SK-N-SH (cell line): ENCODE data around the gene FRMD3. TPM values are rescaled to one million over a fixed set of nuclear protein-coding genes. Genes with fewer than 3 reads are reported as not detected.

Experiments
- CTCF ChIA-PET: fragments of 300-600, 350-600 bp; formaldehyde crosslinking; extraction: SDS; loops from one replicate; lab custom pipeline; 2021; lab: Yijun Ruan, JAX
- POLR2A ChIA-PET: fragments of 350-600 bp; sonication (Branson Sonifier 250); formaldehyde crosslinking; extraction: SDS; loops from one replicate; lab custom pipeline; 2020; ENCODE audit warnings: antibody characterized with exemption, inconsistent platforms; lab: Yijun Ruan, JAX
- DNase-seq: peaks from one replicate; pipeline ENCODE4 v3.0.0; 2012
- H2AFZ ChIP-seq: fragments of 200-600 bp; sonication (generic); 2 replicates; pipeline ENCODE4 v1.8.1; 2016; ENCODE audit warnings: antibody characterized with exemption, mild to moderate bottlenecking, low read depth
- H3F3A ChIP-seq: fragments of 200-600 bp; sonication (generic); replicated peaks from 2 replicates; pipeline ENCODE3; 2016; ENCODE audit warnings: antibody characterized with exemption, mild to moderate bottlenecking; ENCODE audit not compliant: insufficient read depth
- H3K27ac ChIP-seq, 2 experiments: fragments of 200-500 bp in 1 of 2; fragments of 200-600 bp in 1 of 2; sonication (Bioruptor generic) in 1 of 2; sonication (generic), shearing (Covaris generic) in 1 of 2; 2 replicates each; pipeline versions ENCODE4 v1.5.1 to v1.6.1; 2014 to 2016; ENCODE audit warnings: low read depth in 2 of 2, inconsistent platforms in 1 of 2, low read length in 1 of 2, mild to moderate bottlenecking in 1 of 2, mixed read lengths in 1 of 2
- H3K27me3 ChIP-seq: fragments of 200-600 bp; sonication (generic), shearing (Covaris generic); 2 replicates; pipeline ENCODE4 v1.6.1; 2016; ENCODE audit warnings: mixed run types; ENCODE audit not compliant: insufficient read depth
- H3K36me3 ChIP-seq, 2 experiments: fragments of 200-500 bp in 1 of 2; fragments of 200-600 bp in 1 of 2; sonication (Bioruptor generic) in 1 of 2; sonication (generic) in 1 of 2; replicated peaks in 1 of 2; 2 replicates each; pipeline versions ENCODE3 to v1.5.1; 2014 to 2016; ENCODE audit warnings: low read length in 1 of 2, mild to moderate bottlenecking in 1 of 2; ENCODE audit not compliant: insufficient read depth in 2 of 2, control insufficient read depth in 1 of 2
- H3K4me1 ChIP-seq, 2 experiments: fragments of 200-500 bp in 1 of 2; fragments of 200-600 bp in 1 of 2; sonication (Bioruptor generic) in 1 of 2; sonication (generic), shearing (Covaris generic) in 1 of 2; 2 replicates each; pipeline versions ENCODE4 v1.5.1 to v1.6.1; 2014 to 2016; ENCODE audit warnings: low read depth in 1 of 2, low read length in 1 of 2, mixed run types in 1 of 2; ENCODE audit not compliant: insufficient read depth in 2 of 2, control insufficient read depth in 1 of 2
- H3K4me2 ChIP-seq: fragments of 200-600 bp; sonication (generic), shearing (Covaris generic); 2 replicates; pipeline ENCODE4 v1.6.1; 2017; ENCODE audit warnings: mixed run types
- H3K4me3 ChIP-seq, 2 experiments: fragments of 200-500 bp in 1 of 2; fragments of 200-600 bp in 1 of 2; sonication (Bioruptor generic) in 1 of 2; sonication (generic), shearing (Covaris generic) in 1 of 2; 2 replicates each; pipeline versions ENCODE4 v1.5.1 to v1.8.1; 2014 to 2016; ENCODE audit warnings: low read depth in 2 of 2, inconsistent platforms in 1 of 2, low read length in 1 of 2, mild to moderate bottlenecking in 1 of 2, mixed read lengths in 1 of 2, moderate library complexity in 1 of 2
- H3K79me2 ChIP-seq: fragments of 200-600 bp; sonication (generic); 2 replicates; pipeline ENCODE4 v1.8.1; 2017; ENCODE audit warnings: mild to moderate bottlenecking; ENCODE audit not compliant: insufficient read depth
- H3K9ac ChIP-seq: fragments of 200-600 bp; sonication (generic); 2 replicates; pipeline ENCODE4 v1.6.1; 2017; ENCODE audit warnings: mixed run types
- H3K9me2 ChIP-seq: fragments of 200-600 bp; sonication (generic); 2 replicates; pipeline ENCODE4 v1.6.1; 2017; ENCODE audit warnings: mixed run types
- H3K9me3 ChIP-seq: fragments of 200-600 bp; sonication (generic); 2 replicates; pipeline ENCODE4 v1.6.1; 2017; ENCODE audit warnings: mixed run types, mild to moderate bottlenecking, moderate library complexity
- H4K20me1 ChIP-seq: fragments of 200-600 bp; sonication (generic); 2 replicates; pipeline ENCODE4 v1.6.1; 2017; ENCODE audit warnings: mild to moderate bottlenecking, mixed run types; ENCODE audit not compliant: insufficient read depth
- CTCF ChIP-seq: fragments of 200-600 bp; sonication (generic); IDR thresholded peaks from 2 replicates; pipeline ENCODE4 v1.6.1; 2017; ENCODE audit warnings: antibody characterized with exemption, mild to moderate bottlenecking, moderate library complexity
- ELF1 ChIP-seq: IDR thresholded peaks from 2 replicates; pipeline ENCODE4 v1.4.0; 2012
- GABPA ChIP-seq: IDR thresholded peaks from 2 replicates; pipeline ENCODE4 v1.4.0; 2012; ENCODE audit warnings: low read depth, mild to moderate bottlenecking
- IRF3 ChIP-seq: fragments of 150-350 bp; IDR thresholded peaks from 2 replicates; pipeline ENCODE4 v1.6.1; 2016; ENCODE audit warnings: mild to moderate bottlenecking, low read depth, low read length
- MAX ChIP-seq: IDR thresholded peaks from 2 replicates; pipeline ENCODE4 v1.4.0; 2012; ENCODE audit warnings: low read depth
- NRF1 ChIP-seq: IDR thresholded peaks from 2 replicates; pipeline ENCODE4 v1.6.1; 2012; ENCODE audit warnings: low read depth, mild to moderate bottlenecking, low read length
- RAD21 ChIP-seq: IDR thresholded peaks from 2 replicates; pipeline ENCODE4 v1.6.1; 2012; ENCODE audit warnings: mild to moderate bottlenecking, low read length
- REST ChIP-seq: IDR thresholded peaks from 2 replicates; pipeline ENCODE4 v1.6.1; 2012; ENCODE audit warnings: mild to moderate bottlenecking, low read depth, low read length, moderate library complexity
- RFX5 ChIP-seq: IDR thresholded peaks from 2 replicates; pipeline ENCODE4 v1.6.1; 2012; ENCODE audit warnings: mild to moderate bottlenecking, improper control_type of control experiment, low read length
- RXRA ChIP-seq: IDR thresholded peaks from 2 replicates; pipeline ENCODE4 v1.4.0; 2012; ENCODE audit warnings: low read depth, mild to moderate bottlenecking, borderline replicate concordance
- SIN3A ChIP-seq: IDR thresholded peaks from 2 replicates; pipeline ENCODE4 v1.6.1; 2012; ENCODE audit warnings: low read depth, mild to moderate bottlenecking, low read length, moderate library complexity, borderline replicate concordance
- USF1 ChIP-seq: IDR thresholded peaks from 2 replicates; pipeline ENCODE4 v1.4.0; 2012; ENCODE audit warnings: low read depth, borderline replicate concordance
- USF2 ChIP-seq: fragments of 150-350 bp; IDR thresholded peaks from 2 replicates; pipeline ENCODE4 v1.6.1; 2017; ENCODE audit warnings: antibody characterized with exemption, low read length, low read depth, borderline replicate concordance
- ZBTB33 ChIP-seq: IDR thresholded peaks from 2 replicates; pipeline ENCODE4 v1.4.0; 2012; ENCODE audit warnings: low read depth, borderline replicate concordance
- WGBS: methylation state at CpG from one replicate; pipeline ENCODE4 v1.1.6; 2017; ENCODE audit warnings: low lambda C conversion rate; 5-methylcytosine and 5-hydroxymethylcytosine counted together
- polyA plus RNA-seq, 3 experiments: library from polyadenylated mRNA; depleted of rRNA; stranded (reverse); fragments of >200 nt; gene quantifications; 2 replicates each; pipeline ENCODE4 v1.2.3, GENCODE V29; 2012

FRMD3 gene
- polyA plus RNA-seq, 1 of the 3 experiments (the other 2 are of a cell fraction), result 0.89 TPM

- peaks cover 0 to 8% of the 10 kb centered on the region in 2 experiments; a peak in 1 of 4 replicates for H3K4me1 ChIP-seq
Measured at GRCh38 chr9:83456226-83456625, 82.0 kb downstream of the FRMD3 start.

More at GRCh38 chr9:83456226-83456625, 82.0 kb downstream of the FRMD3 start:
- whole genome bisulfite sequencing, result 74% methylated on average over 2 of the region's 2 CpGs
- no peak overlapping the region for H2AFZ ChIP-seq
- H3K4me2 ChIP-seq, result no peak overlapping the region
- no peaks in the 10 kb centered on the region for H3K36me3 ChIP-seq
- H3K4me3 ChIP-seq, result no peak overlapping the region
- peaks cover 51% of the 10 kb centered on the region for H3K79me2 ChIP-seq
- POLR2A ChIA-PET, result no interaction called here
- DNase-seq, result no peak
- CTCF ChIA-PET, result interaction anchor here (1.1 to 1.7 kb wide), 2 partner anchors 13 to 122 kb away, joined by 3 to 4 read pairs; no protein-coding TSS in a partner anchor
- TF ChIP-seq RFX5 (no peak), ZBTB33 (no peak), USF1 (no peak), CTCF (no peak), USF2 (no peak), SIN3A (no peak), NRF1 (no peak), REST (no peak), RAD21 (no peak), ELF1 (no peak), MAX (no peak), RXRA (no peak), IRF3 (no peak), GABPA (no peak)
- H3K27ac ChIP-seq, result no peak overlapping the region
- H4K20me1 ChIP-seq, result no peaks in the 10 kb centered on the region; the same call in 1 of the 2 replicates
- no peaks in the 10 kb centered on the region for H3K9me3 ChIP-seq
- no peaks in the 10 kb centered on the region for H3F3A ChIP-seq
- H3K9me2 ChIP-seq, result no peaks in the 10 kb centered on the region
- no peak overlapping the region for H3K9ac ChIP-seq
- no peaks in the 10 kb centered on the region for H3K27me3 ChIP-seq
